OCI-M1 (cell line): ENCODE results near the gene PXT1.
A peak's percentile ranks its signal among the peaks of the same experiment; 100 is the strongest.
"Not testable (repeated sequence)": the region's sequence is repeated elsewhere in the genome, so short reads cannot be mapped to it uniquely, and the experiment has no call there.

Experiments
- DNase-seq: peaks from one replicate; lab custom pipeline; 2025; lab: John Stamatoyannopoulos, UW

Gene PXT1

GRCh38 chr6:36443471-36444428, 1.1 kb upstream of the PXT1 start:
- DNase-seq = peak; percentile 75

DNA sequence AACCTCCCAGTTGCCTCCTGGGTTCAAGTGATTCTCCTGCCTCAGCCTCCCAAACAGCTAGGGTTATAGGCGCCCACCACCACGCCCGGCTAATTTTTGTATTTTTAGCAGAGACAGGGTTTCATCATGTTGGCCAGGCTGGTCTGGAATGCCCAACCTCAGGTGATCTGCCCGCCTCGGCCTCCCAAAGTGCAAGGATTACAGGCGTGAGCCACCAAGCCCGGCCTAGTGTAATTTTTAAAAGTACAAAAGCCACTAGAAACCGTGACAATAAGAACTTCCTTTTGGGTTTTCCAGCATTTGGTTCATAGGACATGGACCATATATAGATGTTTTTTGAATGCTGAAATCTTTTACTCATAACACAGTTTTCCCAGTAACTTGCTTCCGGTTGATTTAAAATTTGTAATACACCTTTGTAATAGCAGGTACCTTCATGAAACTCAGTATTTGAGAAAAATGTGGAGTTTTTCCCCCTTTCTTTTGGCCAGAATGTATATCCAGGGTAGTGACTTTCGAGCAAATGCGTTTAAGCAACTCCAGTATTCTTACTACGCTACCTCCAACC, 467 bp downstream of the PXT1 start:
- DNase-seq = peak; percentile 73

DNA sequence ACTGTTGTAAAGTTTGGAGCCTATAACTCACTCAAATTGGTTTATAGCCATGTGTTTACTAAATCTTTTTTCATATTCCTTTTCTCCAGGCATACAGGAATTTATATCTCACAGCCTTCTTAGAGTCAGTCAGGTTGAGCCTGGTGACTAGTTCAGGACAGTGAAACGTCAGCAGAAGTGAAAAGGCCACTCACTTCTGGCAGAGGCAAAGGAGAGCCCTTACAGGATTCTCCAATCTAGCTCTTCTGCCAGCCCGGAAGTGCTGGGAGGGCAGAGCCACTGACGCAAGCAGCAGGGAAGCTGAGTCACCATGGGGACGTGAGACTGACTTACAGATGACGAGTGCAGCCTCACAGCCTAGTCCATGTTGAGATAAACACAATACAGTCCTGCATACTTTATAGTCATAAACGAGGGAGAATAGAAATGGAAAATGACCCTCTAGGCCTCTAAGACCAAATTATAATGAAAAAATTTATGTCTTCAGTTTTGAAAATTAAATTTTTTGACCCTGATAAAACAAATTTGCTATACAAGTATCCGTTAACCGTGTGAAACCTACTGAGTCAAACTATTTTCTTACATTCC, 1.3 kb downstream of the PXT1 start:
- DNase-seq = peak; percentile 99

GRCh38 chr6:36436466-36436865, 6.2 kb downstream of the PXT1 start:
- DNase-seq = no peak

DNA sequence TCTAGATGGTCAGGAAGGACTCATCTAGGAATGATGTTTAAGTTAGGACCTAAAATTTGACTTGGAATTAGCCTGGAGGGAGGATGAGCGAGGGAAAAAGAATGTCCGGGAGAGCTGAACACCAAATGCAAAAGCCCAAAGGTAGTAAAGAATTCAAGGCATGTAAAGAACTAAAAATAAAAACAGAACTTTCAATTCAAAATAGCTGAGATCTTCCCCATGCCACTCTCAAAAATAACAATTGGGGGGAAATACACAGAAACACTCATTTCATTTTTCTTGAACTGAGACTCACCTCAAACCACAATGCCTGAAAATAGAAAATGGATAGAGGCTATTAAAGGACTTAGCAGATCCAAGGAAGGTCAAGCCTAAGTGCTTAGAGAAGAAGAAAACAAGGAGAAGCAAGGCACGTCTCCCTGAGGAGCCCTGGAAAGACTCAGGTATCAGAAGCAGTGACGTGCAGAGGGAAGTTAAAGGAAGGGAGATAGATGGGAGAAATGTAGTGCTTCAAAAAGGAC, 10.4 kb downstream of the PXT1 start:
- no peak for DNase-seq

DNA sequence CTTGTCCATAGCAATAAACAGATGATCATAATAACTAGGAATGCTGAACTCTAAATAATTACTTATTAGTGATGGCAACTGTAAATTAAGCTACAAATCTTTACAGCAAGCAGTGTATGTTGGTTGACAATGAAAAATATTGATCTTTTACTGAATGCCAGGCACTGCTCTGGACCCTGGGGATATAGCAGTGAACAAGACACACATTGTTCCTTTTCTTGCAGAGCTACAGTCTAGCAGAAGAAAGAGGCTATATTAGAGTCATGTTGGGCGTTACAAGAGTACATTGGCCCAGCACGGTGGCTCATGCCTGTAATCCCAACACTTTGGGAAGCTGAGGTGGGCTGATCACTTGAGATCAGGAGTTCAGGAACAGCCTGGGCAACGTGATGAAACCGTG, 11.5 kb downstream of the PXT1 start:
- no peak for DNase-seq

- no peak for DNase-seq
These were observed 12.3 kb downstream of the PXT1 start for GRCh38 chr6:36430351-36430750.

DNA sequence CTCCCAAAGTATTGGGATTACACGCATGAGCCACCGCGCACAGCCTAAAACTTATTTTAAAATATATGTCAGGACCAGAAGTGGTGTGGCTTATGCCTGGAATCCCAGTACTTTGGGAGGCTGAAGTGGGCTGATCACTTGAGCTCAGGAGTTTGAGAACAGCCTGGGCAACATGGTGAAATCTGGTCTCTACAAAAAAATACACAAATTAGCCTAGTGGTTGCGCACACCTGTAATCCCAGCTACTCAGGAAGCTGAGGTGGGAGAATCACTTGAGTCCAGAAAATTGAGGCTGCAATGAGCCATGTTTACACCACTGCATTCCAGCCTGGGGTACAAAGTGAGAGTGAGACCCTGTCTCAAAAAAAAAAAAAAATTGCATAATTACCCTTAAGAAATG, 13.7 kb downstream of the PXT1 start:
- DNase-seq = peak; percentile 24

- no peak for DNase-seq
These were observed 16.0 kb downstream of the PXT1 start for GRCh38 chr6:36426622-36427021.

DNA sequence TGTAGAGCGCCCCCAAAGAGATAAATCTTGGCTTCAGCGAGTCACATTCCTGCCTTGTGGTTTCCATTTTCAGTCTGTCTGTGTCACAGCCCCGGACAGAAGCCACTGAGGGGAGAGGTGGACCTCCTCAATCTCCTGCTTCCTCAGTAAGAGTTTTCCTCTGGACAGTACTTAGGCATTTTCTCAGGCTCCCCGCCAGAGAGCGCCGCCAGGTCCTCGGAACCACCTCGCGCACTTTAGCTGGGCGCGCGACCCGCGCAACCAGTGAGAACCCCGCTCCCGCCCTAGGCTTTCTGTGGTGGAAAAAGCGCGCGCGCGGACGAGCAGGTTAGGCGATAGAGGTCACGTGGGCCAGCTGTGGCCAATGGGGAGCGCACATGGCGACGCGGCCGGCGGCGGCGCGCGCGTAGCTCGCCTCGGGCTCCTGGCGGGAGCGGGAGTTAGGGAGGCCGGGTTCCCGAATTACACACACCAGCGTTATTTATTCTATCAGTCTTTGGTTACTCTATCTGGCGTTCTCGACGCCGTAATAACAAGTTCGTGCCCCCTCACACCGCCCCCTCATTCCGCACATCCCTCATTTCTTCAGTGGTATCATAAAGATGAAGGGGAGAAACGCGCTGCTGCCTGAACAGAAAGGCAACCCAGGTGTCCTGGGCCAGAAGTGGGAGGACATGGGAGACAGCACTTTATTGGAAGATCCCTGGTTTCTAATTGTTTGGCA, 19.4 kb downstream of the PXT1 start:
- DNase-seq = peak; percentile 99

DNA sequence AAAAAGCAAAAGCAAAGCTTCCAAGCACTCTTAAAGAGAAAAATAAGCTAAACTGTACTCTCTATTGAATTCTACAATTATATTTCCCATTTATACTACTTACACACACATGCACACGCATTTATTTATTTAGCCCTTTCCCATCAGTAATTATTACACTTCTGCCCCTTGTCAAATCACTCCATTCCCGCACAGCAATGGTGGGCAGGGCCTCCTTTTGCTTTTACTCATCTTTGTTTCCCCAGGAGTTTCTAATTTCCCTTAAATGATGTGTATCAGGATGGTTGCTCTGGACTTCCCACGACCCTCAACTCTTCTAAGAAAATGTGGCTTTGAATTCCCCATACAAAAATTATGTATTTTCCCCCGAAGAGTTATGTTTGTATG, 19.9 kb downstream of the PXT1 start:
- no peak for DNase-seq

GRCh38 chr6:36419310-36419709, 23.3 kb downstream of the PXT1 start:
- DNase-seq = no peak

DNA sequence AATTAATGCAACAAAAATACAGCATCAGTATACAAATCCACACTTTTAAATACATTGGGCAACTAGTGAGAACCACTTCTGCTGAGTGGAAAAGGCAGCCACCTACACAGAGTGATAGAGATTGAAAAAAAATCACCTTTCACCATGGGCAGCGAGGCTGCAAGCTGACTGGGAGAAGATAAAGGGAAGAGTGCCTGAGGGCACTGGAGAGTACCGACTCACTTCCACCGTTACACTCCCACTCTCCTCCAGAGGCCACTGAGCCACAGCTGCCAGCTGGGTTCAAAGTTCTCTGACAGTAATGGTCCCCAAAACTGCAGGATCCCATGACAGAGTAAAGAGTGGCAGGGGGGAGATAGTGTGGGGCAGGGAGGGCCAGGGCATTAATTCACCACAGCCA, 24.1 kb downstream of the PXT1 start:
- no peak for DNase-seq

- no peak for DNase-seq
These were observed 28.2 kb downstream of the PXT1 start for GRCh38 chr6:36414481-36414880.

DNA sequence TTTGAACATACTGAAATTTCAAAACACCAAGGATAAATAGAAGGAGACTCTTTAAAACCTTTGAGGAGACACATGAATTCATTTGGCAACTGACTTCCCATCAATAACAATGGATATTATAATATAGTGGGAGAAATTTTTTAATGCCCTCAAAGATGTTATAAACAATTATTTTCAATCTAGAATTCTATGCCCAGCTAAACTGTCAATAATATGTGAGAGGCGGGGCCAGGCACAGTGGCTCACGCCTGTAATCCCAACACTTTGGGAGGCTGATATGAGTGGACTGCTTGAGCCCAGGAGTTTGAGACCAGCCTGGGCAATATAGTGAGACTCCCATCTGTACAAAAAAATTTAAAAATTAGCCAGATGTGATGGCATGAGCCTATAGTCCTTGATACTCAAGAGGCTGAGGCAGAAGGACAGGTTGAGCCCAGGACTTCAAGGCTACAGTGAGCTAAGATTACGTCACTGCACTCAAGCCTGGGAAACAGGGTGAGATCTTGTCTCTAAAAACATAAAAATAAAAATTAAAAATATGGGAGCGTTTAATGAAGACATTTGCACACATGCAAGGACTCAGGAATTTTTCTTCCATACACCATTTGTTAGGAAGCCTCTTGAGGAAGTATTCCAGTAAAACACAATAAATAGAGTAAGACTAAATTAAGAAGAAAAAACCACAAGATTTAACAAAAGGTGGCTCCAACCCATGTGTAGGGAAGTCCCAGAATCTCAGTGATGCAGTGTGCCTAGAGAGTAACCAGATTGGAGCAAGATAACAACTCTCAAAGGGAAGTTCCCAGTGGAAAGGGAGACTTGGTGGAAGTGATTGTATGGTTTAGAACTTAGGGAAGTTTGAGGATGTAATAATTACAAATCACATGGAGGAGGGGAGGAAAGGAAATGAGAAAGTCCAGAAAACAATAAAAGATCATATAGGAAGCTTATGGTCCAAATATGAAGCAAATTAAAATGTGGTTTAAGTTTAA, 28.9 kb downstream of the PXT1 start:
- DNase-seq = no peak

DNA sequence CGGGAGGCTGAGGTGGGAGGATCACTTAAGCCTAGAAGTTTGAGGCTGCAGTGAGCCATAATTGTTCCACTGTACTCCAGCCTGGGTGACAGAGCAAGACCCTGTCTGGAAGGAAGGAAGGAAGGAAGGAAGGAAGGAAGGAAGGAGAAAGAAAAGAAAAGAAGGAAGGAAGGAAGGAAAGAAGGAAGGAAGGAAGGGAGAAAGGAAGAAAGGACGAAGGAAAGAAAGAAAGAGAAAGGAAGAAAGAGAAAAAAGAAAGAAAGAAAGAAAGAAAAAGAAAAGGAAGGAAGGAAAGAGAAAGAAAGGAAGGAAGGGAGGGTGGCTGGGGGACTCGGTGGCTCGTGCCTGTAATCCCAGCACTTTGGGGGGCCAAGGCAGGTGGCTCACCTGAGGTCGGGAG, 32.9 kb downstream of the PXT1 start:
- DNase-seq = not testable (repeated sequence)

GRCh38 chr6:36404164-36404563, 38.5 kb downstream of the PXT1 start:
- no peak for DNase-seq

DNA sequence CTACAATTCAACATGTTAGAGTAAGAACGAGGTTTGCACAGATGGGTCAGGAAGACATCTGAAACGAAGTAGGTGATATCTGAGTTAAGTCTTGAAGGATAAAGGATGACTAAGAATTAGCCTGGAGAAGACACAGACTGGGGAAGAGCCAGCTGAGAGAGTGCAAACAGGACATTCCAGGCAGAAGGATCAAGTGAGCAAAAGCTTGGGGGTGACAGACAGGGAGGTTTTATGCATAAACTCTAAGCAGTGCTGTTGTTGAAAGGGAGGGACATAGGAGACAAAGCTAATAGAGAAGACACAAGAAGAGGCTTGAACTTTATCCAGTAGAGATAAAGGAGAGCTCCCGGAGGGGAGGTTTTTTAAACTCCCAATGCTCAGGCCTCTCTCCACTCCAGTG, 40.2 kb downstream of the PXT1 start:
- no peak for DNase-seq

DNA sequence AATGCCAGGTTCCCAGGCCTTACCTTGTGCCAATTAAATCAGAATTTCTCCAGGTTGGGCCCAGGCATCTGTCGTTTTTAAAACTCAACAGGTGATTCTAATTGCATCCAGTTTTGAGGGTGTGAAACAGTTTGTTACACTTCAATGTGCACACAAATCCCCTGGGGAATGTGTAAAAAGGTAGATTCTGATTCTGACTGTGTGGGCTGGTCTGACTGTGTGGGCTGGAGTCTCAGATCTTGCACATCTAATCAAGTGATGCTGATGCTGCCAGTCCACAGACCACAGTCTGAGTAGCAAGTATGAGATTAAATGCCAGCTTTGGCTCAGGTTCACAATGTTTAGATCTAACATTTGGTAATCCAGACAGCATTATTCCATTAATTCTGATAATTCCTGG, 42.7 kb downstream of the PXT1 start:
- no peak for DNase-seq

DNA sequence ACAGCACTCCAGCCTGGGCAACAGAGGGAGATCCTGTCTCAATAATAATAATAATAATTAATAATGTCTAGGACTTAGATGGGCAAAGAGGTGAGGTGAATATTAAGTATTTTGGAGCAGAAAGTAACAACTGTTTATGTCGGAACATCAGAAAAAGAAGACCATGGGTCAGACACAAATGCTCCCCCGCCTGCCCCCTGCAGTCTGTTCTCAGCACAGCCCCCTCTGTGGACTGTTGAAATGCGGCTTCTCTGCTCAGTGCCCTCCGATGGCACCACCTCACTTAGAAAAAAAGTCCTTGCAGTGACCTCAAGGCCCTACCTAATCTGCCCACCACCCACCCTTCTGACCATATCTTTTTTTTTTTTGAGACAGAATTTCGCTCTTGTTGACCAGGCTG, 50.0 kb downstream of the PXT1 start:
- no peak for DNase-seq

DNA sequence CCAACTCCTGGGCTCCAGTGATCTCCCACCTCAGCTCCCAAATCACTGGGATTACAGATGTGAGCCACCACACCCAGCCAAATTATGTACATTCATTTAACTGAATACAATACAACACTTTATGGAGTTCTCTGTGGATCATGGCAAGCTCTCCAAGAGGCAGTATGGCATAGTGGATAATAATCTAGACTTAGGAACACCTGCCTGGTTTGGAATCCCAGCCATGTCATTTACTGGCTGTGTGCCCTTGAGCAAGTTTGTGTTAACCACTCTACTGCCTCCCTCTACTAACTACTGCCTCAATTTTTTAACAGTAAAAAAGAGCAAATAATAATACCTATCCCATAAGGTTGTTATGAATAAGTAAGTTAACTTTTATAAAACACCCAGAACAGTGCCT, 53.3 kb downstream of the PXT1 start:
- DNase-seq = no peak
